Upper lobe of left lung (tissue), 4 donors: ENCODE data around the gene CNNM4.

Experiments
- CTCF ChIP-seq, 6 experiments: fragments of 450-650 bp in 4 of 6; fragments of 200-600 bp in 2 of 6; sonication (generic) in 2 of 6; IDR thresholded peaks; one replicate each; pipeline ENCODE4 v1.5.1; 2016 to 2019; ENCODE audit warnings: antibody characterized with exemption in 6 of 6
- POLR2A ChIP-seq, 4 donors: fragments of 450-650 bp; IDR thresholded peaks; one replicate each; pipeline ENCODE4 v1.5.1; 2016 to 2017; ENCODE audit warnings: antibody characterized with exemption in 4 of 4, mild to moderate bottlenecking in 2 of 4
- POLR2AphosphoS5 ChIP-seq, 2 donors: sonication (generic); formaldehyde crosslinking; IDR thresholded peaks; one replicate each; pipeline ENCODE4 v1.5.1; 2017; ENCODE audit warnings: antibody characterized with exemption in 2 of 2

- TF ChIP-seq POLR2AphosphoS5 (IDR thresholded peaks at IDR 0.05) = no peak
- TF ChIP-seq CTCF (IDR thresholded peaks at IDR 0.05) = no peak
- TF ChIP-seq POLR2A (IDR thresholded peaks at IDR 0.05) = no peak
These were observed 3.5 kb downstream of the CNNM4 start for GRCh38 chr2:96764253-96764637.
